Activated naive CD4-positive, alpha-beta T cell treated with Interleukin-2 at 50 U/mL for 16 hours (primary cell): ENCODE measurements around the gene CYREN.
"Not testable (repeated sequence)": the region's sequence is repeated elsewhere in the genome, so short reads cannot be mapped to it uniquely, and the experiment has no call there.

Experiments
- DNase-seq: peaks from one replicate; pipeline ENCODE4 v3.0.0-alpha.2; 2020

Gene CYREN

DNA sequence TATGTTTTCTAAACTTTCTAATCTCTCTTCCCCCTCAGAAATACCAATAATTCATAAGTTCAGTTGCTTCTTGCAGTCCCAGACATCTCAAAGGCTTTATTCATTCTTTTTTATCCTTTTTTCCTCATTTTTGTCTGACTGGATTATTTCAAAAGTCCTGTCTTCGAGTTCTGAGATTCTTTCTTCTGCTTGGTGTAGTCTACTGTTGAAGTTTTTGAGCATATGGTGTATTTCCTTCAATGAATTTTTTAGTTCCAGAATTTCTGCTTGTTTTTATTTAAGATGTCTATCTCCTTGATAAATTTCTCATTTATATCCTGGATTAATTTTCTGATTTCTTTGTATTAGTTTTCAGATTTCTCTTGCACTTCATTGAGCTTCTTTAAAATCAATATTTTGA is 14.2 kb downstream of the CYREN start:
- no peak for DNase-seq

DNA sequence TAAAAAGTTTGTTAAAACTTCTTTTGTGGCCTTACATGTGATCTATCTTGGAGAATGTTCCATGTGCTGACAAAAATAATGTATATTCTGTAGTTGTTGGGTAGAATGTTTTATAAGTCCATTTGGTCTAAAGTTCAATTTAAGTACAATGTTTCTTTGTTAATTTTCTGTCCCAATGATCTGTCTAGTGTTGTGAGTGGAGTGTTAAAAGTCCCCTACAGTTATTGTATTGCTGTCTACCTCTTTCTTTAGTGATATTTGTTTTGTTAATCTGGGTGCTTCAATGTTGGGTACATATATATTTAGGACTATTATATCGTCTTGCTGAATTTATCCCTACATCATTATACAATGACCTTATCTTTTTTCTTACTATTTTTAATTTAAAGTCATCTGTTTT is 15.8 kb downstream of the CYREN start:
- DNase-seq: no peak

DNA sequence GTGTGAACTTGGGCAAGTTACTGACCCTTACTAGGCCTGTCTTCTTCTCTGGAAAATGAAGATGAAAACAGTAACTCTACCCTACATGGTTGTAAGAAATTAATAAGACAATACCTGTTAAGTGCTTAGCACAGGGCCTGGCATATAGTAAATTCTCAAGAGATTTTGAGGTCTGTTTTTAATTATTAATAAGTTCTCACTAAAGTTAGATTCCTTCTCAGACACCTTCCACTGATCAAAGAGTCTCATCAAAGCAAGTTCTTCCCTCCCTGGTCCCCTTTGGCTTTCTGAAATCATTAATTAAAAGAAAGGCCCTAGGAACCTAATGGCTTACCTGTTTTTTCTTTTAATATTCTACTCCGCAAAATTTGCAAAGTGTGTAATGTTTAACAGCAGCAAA is 18.1 kb downstream of the CYREN start:
- no peak for DNase-seq

DNA sequence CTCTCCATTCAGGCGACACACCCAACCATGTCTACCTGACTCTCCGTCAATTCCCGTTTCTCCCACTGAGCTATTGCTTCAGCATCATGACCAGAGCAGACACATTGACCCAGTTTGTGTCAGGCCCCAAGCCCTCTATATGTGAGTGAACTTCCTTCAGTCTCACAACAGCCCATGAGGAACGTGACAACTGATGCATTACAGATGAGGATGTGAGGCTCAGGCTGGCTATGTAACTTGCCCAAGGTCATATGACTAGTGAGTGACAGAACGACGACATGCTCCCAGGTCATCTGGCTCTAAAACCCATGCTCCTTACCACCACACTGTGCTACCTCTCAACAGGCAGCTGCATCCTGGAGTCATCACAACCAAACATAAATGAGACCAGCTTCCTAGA is 19.0 kb downstream of the CYREN start:
- DNase-seq: no peak

DNA sequence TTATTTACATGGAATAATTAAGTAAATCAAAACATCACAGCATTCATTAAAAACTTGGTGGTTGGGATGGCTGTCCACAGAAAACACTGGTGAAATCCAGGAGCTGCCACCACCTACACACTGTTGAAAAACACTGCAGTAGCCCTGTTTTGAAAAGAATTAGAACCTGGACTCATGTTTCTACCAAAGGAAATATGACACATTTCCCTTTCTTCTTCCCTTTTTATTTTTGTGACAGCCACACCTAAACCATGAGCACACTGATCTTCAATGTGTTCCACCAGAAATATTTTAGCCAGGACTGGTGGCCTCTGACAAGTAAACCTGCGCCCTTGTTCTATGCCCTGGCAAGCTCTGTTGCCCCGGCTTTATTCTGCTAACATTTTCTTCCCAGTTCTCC is 19.4 kb downstream of the CYREN start:
- DNase-seq: no peak

DNA sequence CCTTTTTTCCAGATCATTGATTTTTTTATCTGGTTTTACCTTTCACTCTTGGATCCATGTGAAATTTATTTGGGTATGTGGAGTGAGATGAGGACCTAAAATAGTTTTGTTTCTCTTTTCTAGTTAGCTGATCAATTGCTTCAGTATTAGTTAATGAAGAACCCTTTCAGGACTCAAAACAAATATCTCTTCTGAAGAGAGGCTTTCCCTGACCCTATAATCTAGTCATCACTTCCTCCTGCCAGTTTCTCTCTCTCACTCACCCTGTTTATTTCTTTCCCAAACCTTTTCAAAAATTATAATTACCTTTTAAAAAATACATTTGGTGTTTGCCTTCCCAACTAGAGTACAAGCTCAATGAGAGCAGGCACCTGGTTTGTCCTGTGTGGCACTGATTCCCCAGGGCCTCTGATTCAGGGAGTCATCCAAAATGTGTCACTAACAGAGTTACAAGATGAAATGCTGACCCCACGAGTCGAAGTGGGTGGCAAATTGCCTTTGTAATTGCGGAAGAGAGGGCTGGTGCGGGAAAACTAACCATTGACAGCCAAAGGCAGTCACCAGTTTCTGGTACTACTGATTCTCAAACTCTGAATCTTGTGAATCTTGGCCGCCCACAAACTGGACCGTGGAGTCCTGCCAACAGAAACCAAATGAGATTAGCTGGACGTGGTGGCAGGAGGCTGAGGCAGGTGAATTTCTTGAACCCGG is 20.3 kb downstream of the CYREN start:
- DNase-seq: no peak

DNA sequence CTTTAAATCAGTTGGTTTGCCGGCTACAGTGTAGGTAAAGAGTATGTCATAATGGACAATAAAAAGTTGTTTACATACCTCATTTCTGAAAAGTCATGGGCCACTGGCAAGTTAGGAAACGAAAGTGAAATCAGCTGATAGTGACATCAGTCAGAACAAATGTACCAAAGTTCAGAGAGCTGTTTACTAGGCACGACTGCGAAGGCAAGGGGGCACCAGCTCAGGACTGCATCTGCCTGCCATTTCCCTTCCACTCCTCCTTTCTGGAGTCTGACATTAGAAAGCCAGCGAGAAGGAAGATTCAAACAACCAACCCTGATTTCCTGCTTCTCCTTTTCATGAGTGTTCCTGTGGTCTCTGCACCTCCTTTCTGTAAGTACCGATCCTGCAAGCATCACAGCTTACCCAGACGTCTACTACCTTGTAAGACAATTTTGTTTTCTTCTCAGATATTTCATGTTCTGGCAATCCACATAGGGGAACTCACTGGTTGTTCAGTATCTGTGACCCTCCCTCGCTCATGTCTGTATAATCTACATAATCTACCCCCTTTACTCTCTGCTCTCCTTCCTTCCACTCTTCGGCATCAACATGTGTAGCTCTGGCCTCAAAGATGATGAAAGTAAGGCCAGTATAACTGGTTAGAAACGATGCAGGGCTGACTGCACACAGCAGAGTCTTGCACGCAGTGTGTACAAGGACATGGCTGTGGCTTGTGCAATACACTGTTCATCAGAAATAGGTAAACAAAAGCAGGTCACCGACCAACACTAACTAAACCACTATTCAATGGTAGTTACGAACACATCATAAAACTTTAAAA is 22.4 kb downstream of the CYREN start, which contains the start of gene TMEM140:
TMEM140 (plus strand) TSS at position 174 of the 823 bp plus-strand sequence. CDS start 16,370 bp downstream, outside the sequence.
- DNase-seq: peak; percentile 61

DNA sequence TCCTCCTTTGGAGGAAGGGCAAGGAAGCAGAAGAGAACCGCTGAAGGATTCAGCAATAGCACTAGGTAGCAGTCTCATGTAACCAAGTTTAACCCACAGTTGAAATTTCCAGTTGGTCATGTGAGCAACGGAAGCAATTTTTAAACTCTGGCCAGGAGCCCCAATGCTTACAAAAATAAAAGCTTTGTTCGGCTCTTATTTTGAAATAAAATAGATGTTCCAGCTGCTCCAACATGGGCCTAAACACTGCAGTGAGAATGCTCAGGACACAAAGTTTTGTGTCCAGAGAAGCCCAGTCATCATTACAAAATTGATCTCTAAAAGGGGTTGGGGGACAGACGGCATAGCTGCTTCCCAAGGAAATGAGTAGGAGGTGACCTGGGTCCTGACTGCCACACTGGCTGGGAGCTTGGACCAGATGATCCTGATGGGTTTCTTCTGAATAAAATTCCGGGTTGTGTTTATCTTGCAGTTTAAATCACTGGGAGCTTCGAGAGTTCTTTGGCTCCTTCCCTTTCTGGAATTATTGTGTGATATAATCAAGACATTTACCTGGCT is 23.1 kb downstream of the CYREN start:
- no peak for DNase-seq

DNA sequence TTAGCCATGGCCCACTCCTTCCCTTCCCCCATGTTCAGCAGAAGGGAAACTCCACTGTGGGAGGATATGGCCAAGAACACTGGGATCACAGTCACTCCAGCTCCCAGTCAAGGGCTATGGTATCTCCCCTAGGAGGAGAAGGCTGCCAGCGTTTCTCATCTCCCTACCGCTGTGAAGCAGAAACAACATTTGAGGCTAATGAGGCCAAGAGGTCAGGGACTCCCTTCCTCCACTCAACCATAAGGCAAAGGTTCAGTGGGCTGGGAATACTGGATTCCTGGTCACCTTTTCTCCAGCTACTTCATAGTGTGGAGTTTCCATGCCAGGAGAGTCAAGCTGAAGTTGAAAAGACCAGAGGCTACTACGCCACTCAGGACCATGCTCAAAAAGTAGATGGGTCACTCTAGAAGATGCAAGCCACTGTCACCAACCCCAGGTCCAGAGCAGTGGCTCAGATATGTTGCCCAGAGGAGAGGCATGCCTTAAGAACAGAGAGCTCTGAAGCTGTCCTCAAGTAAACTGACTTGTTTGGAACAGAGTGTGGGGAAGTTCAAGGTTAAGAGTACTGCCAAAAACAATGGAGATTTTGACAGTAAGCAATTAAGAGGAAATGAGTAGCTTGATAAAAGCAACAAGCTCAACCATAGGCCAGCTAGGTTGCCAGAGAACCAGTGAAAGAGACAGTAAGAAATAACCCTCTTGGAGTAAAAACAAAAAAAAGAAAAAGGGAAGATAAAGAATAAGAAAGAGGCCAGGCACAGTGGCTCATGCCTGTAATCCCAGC is 26.4 kb downstream of the CYREN start:
- DNase-seq: no peak

DNA sequence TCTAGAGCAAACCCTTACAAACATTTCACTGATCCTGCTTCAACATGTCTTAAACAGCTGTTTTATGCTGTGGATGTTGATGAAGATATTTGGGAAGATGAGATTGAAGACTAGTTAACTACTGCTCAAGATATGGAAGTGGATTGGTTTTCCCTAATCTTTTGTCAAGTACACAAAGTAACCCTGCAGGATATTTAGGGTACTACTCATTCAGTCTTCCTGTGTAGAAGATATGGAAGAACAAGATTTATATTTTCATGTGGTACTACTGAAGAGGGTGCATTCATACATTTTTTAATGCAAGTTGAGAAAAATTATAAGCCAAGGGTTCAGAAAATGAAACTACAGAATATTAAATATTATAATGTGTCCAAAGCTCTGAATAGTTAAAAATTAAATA is 40.9 kb downstream of the CYREN start:
- no peak for DNase-seq

DNA sequence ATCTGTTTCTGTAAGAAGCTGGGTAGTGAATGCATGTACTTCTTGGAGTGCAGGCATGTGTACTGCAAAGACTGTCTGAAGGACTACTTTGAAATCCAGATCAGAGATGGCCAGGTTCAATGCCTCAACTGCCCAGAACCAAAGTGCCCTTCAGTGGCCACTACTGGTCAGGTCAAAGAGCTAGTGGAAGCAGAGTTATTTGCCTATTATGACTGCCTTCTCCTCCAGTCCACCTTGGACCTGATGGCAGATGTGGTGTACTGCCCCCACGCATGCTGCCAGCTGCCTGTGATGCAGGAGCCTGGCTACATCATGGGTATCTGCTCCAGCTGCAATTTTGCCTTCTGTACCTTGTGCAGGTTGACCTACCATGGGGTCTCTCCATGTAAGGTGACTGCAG is 41.6 kb downstream of the CYREN start:
- DNase-seq: no peak

DNA sequence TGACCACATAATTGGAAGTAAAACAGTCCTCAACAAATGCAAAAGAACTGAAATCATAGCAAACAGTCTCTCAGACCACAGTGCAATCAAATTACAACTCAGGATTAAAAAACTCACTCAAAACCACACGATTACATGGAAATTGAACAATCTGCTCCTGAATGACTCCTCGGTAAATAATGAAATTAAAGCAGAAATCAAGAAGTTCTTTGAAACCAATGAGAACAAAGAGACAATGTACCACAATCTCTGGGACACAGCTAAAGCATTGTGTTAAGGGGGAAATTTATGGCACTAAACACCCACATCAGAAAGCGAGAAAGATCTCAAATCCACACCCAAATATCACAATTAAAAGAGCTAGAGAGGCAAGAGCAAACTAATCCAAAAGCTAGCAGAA is 45.9 kb downstream of the CYREN start:
- not testable (repeated sequence) for DNase-seq

DNA sequence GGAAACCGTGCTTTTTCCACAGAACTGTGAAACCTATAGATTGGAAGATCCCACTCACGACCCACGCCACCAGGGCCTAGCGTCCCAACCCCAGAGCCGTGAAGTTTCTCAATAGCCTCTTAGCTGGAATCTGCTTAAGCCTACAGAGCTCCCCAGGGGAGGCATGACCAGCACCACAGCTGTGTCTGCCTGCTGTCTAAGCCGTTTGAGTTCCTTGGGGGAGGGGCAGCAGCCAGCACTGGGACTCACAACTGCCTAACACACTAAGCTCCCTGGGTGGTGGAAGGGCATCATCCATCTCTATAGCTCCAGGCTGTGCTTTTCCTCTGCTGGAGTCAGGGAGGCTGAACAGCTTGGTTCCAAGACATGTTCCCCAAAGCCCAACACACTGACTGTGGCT is 48.6 kb downstream of the CYREN start:
- no peak for DNase-seq

DNA sequence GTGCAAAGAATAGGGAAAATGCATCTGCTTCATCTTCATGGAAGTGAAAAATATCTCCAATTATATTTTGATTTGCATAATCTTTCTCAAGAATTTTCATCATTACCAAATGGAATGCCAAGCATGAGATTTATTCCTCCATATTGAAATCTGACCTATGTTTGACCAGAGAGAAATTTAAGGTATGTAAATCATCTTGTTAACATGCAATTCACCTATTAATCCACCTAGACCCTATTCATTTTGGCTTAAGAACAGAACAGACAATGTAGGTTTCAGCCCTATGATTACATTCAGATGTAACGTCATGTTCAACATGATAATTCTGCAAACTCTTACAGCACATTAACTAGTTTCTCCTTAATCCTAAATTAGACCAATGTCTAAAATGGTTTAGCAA is 53.4 kb downstream of the CYREN start:
- DNase-seq: no peak
